ENCODE measurements around the gene GNB3.
"Not testable (repeated sequence)": the region's sequence is repeated elsewhere in the genome, so short reads cannot be mapped to it uniquely, and the experiment has no call there.

GNB3 gene

GRCh38 chr12:6879824-6880223, 39.1 kb downstream of the GNB3 start:
- not testable (repeated sequence) for DNase-seq (ENCODE audit: low read depth, low spot score)

DNA sequence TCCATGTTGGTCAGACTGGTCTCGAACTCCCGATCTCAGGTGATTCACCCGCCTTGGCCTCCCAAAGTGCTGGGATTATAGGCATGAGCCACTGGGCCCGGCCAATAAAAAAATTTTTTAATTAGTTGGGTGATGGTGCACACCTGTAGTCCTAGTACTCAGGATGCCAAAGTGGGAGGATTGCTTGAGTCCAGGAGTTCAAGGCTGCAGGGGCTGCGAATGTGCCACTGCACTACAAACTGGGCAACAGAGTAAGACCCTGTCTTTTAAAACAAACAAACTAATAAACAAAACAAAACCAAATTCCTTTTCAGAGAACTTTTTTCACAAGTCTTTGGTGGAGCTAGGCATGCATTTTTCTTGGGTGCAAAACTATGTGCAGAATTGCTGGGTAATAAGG, 42.5 kb downstream of the GNB3 start:
- DNase-seq (ENCODE audit: low read depth, low spot score) = no peak

DNA sequence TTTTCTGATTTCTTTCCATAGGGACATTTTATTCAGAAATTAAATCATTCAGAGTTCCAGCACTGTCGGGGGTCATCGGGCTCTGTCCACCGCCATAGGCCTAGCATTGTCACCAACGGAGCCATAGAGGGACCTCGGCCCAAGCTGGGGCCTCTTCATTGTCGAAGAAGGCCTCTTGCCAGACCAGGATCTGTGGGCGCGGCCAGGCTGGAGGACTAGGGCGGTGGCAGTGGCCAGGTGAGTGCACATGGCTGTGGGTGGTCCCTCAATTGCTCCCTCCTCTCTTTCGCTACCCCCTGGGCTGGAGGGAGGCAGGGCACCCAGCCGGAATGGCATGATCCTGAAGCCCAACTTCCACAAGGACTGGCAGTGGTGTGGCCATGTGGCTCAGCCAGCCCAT, 43.0 kb downstream of the GNB3 start:
- no peak for DNase-seq (ENCODE audit: low read depth, low spot score)

- no peak for DNase-seq (ENCODE audit: low read depth, low spot score)
Measured at GRCh38 chr12:6884539-6884938, 43.8 kb downstream of the GNB3 start.

GRCh38 chr12:6886206-6886999, 45.7 kb downstream of the GNB3 start:
- not testable (repeated sequence) for DNase-seq (ENCODE audit: low read depth, low spot score)

GRCh38 chr12:6887460-6887859, 46.7 kb downstream of the GNB3 start:
- DNase-seq (ENCODE audit: low read depth, low spot score) = no peak

GRCh38 chr12:6888360-6888759, 47.6 kb downstream of the GNB3 start:
- DNase-seq (ENCODE audit: low read depth, low spot score) = no peak

DNA sequence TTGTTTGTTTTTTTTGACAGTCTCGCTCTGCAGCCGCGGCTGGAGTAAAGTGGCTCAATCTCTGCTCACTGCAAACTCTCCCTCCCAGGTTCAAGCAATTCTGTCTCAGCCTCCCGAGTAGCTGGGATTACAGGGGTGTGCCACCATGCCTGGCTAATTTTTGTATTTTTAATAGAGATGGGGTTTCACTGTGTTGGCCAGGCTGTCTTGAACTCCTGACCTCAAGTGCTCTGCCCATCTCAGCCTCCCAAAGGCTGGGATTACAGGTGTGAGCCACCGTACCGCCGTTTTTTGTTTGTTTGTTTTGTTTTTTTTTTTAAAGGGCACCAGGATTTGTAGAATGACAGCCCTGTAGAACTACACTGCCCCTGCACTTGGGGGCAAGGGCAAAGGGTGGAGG, 48.1 kb downstream of the GNB3 start:
- DNase-seq (ENCODE audit: low read depth, low spot score) = not testable (repeated sequence)

DNA sequence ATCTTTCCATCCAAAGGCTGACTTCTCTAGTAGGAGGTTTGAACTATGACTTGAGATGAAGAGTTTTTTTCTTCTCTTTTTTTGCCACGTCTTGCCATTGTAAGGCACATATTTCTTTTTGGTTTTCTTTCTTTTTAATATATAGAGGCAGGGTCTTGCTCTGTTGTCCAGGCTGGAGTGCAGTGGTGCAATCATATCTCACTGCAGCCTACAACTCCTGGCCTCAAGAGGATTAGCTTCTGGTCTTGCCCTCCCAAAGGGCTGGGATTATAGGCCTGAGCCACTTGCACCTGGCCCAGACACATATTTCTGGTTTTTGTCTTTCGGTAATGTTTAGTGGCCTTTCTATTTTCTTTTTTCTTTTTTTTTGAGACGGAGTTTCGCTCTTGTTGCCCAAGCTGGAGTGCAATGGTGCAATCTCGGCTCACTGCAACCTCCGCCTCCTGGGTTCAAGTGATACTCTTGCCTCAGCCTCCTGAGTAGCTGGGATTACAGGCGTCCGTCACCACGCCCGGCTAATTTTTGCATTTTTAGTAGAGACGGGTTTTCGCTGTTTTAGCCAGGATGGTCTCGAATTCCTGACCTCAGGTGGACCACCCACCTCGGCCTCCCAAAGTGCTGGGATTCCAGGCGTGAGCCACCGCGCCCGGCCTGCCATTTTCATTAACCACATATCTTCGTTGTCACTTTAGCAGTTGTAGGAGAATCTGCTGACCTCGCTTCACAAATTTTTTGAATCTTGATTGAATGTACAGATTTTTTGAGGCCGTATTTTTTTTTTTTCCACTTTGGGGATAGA, 49.2 kb downstream of the GNB3 start:
- not testable (repeated sequence) for DNase-seq (ENCODE audit: low read depth, low spot score)

GRCh38 chr12:6890789-6891645, 50.3 kb downstream of the GNB3 start:
- DNase-seq (ENCODE audit: low read depth, low spot score) = peak; percentile 99

GRCh38 chr12:6891646-6892001, 50.9 kb downstream of the GNB3 start:
- DNase-seq (ENCODE audit: low read depth, low spot score) = no peak

- DNase-seq (ENCODE audit: low read depth, low spot score) = not testable (repeated sequence)
Measured at GRCh38 chr12:6892683-6893082, 52.0 kb downstream of the GNB3 start.

- no peak for DNase-seq (ENCODE audit: low read depth, low spot score)
Measured at GRCh38 chr12:6894321-6894720, 53.6 kb downstream of the GNB3 start.

Measured in astrocyte of the hippocampus (primary cell).